HG03457 (cell line): ENCODE results near the gene TMEM237.

Experiments used
- ATAC-seq: cut with Tn5 transposase; IDR thresholded peaks from one replicate; pipeline ENCODE4 v1.9.1; 2021; ENCODE audit warnings: moderate number of reproducible peaks; ENCODE audit not compliant: unreplicated experiment

The TMEM237 gene

GRCh38 chr2:201642579-201643215, 606 bp downstream of the TMEM237 start:
- ATAC-seq = peak; percentile 45

DNA sequence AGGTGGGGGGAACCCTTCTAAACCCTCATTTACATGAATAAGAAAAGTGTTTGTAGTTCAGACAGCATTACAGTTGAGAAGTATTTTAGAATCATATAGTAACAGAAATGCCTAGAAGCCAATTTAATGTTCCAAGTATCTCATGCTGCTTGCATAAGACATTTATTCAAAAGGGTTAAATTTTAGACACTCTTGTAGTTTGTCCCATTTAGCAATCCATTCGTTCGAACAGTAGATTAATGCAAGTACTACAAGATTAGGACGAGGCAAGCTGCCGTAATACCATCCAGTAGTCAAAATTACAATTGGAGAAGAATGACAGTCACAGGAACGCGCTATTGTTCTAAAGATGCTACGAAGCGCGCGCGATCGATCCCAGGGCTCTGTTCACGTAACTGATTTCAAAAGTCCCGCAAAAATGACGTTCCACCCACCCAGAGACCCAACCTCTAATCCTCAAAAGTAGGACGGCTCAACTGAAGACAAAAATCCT, 1.2 kb downstream of the TMEM237 start:
- peak; percentile 27 for ATAC-seq

DNA sequence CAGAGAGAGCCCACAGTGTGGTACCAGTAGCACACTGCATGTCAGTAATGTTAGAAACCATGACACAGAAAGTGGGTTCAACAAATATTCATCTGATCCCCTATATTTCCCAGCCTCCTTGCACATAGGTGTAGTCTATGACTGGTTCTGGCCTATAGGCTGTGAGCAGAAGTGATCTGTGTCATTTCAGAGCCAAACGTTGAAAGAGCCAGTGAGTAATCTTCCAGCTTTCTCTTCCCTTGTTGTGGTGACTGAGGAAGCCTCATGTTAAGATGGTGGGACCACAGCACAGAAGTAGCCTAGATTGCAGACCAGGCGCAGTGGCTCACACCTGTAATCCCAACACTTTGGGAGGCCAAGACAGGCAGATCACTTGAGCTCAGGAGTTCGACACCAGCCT, 4.1 kb downstream of the TMEM237 start:
- ATAC-seq = no peak

DNA sequence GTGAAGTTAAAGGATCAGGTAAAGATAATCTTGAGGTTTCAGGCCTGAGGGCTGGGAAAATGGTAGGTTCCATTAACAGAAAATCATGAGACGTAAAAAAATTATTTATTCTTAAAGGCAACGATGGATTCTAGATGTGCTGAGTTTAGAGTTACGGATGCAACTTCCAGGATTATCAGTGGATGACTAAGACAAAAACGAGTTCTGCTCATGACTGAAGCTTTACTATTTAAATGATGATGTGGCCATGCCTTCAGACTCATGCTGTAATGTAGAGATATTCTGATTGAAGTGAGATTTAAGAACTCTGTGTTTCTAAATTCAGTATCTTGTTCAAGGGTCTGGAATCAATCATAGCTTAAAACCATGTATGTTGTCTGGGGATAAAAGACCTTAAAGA, 5.0 kb downstream of the TMEM237 start:
- no peak for ATAC-seq

DNA sequence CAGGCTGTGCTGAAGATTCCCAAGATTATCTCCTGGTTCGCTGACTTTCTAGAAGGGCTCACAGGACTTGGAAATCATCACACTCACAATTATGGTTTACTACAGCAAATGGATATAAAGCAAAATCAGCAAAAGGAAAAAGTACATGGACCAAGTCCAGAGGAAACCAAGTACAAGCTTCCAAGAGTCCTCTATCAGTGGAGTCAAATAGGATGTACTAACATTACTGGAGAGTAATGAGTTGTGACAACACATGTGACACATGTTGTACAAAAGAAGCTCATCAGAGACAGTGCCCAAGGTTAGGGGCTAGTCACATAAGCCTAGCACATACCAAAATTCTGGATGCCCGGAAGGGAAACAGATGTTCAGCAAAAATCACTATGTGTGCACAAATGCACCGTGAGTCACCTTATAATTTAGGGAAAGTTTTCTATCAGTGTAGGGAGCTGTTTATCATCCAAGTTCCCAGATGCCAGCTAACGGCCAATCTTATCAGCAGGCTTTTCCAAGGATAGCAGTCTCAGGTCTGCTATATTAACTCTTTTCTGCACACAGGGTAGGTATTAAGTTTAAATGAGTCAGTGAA, 9.5 kb downstream of the TMEM237 start:
- no peak for ATAC-seq

GRCh38 chr2:201631041-201631440, 12.3 kb downstream of the TMEM237 start:
- ATAC-seq = no peak

GRCh38 chr2:201630577-201630976, 12.7 kb downstream of the TMEM237 start:
- ATAC-seq = no peak

DNA sequence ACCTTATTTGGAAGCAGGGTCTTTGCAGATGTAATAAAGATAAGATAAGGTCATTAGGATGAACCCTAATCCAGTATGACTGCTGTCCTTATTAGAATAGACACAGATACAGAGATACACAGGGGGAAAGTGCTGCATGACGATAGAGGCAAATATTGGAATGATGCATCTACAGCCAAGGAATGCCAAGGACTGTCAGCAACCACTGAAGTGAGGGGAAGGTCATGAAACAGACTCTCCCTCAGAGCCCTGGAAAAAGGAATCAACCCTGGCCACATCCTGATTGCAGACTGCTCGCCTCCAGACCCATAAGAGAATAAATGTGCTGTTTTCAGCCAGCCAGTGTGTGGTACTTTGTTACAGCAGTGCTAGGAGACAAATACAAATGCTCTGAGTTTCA, 14.8 kb downstream of the TMEM237 start:
- ATAC-seq = no peak

- no peak for ATAC-seq
Measured at GRCh38 chr2:201622306-201622970, 20.9 kb downstream of the TMEM237 start.

DNA sequence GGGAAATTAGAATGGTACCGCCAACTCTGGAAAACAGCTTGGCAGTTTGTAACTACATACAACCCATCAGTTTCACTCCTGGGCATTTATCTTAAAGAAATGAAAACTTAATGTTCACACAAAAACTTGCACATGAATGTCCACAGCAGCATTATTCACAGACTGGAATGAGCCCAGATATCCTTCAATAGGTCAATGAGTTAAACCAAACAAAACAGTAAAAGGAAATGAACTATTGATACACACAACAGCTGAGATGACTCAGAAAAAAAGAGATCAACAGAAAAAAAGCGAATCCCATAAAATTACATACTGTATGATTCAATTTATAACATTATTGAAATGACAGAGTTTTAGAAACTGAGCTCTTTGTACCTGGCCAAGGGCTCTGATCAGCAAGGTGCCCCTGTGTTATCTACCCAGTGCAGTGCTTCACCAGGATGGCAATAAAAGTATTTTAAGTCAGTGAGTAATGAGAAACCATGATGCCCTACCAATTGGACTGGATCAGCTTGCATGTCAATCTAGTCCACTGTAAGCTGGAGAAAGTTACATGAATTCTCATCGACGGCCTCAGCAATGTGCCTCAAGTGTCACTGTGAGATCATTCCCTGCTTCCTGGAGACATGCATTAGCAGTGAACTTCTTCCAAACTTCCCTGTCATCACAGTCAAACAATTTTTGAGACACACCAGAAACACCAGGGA, 21.9 kb downstream of the TMEM237 start:
- no peak for ATAC-seq

GRCh38 chr2:201618744-201619662, 24.3 kb downstream of the TMEM237 start:
- no peak for ATAC-seq

GRCh38 chr2:201608021-201608420, 35.3 kb downstream of the TMEM237 start:
- ATAC-seq = no peak

GRCh38 chr2:201607568-201607967, 35.7 kb downstream of the TMEM237 start:
- no peak for ATAC-seq

DNA sequence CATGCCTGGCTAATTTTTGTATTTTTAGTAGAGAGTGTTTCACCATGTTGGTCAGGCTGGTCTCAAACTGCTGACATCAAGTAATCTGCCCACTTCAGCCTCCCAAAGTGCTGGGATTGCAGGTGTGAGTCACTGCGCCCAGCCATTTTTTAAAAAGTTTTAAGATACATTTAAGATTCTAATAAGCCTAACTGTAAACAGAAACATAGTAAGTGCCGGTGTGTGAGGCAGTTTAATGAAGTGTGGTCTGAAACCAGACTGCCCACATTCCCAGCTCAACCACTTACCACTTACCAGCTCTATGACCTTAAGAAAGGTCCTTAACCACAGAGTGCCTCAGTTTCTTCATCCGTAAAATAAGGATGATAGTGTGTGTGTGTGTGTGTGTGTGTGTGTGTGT, 42.4 kb downstream of the TMEM237 start:
- no peak for ATAC-seq

- no peak for ATAC-seq
Measured at GRCh38 chr2:201597397-201597796, 45.9 kb downstream of the TMEM237 start.

- no peak for ATAC-seq
Measured at GRCh38 chr2:201580486-201580885, 62.8 kb downstream of the TMEM237 start.

DNA sequence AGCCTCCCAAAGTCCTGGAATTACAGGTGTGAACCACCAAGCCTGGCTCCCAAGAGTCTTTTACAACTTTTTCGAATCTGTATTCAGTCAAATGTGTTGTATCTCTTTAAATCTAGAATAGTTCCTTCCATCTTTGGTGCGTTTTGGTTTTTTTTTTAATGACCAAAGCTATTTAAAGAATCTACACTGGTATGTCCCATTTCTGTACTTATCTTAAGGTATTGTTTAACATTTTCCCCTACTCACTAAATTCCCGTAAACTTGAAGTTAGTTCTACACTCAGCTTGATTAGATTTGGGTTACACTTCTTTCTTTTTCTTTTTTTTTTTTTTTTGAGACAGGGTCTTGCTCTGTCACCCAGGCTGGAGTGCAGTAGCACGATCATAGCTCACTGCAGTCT, 63.8 kb downstream of the TMEM237 start:
- no peak for ATAC-seq

- ATAC-seq = no peak
Measured at GRCh38 chr2:201575971-201576370, 67.3 kb downstream of the TMEM237 start.

DNA sequence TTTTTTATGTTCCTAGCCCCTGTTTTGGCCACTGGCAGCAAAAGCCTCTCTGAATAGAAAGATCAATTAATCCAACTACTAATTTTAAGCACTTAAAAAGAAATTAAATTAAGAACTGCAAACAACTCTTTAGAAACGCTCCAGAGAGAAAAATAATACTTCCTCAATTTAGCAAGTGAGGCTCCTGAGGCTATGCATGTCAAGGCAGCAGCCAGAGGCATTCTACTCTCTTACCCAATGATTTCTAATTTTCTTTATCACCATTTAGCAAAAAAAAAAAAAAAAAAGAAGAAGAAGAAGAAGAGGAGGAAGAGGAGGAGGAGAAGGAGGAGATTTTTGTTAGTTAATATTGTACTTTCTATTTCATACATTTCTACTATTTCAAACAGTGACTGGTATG, 68.5 kb downstream of the TMEM237 start:
- no peak for ATAC-seq

- ATAC-seq = no peak
Measured at GRCh38 chr2:201572846-201573508, 70.3 kb downstream of the TMEM237 start.
